Prostate gland (tissue), 2 donors: ENCODE results near the gene RAB37. TPM values are rescaled to one million over a fixed set of nuclear protein-coding genes. Genes with fewer than 3 reads are reported as not detected.

Experiments
- DNase-seq: peaks from one replicate; pipeline ENCODE4 v3.0.0-alpha.2; 2019; ENCODE audit warnings: low spot score
- H3K27ac ChIP-seq, 2 donors: fragments of 200-600 bp; sonication (generic); 2 replicates each; pipeline ENCODE4 v1.5.1; 2017 to 2019
- H3K27me3 ChIP-seq: fragments of 200-600 bp; sonication (generic); replicated peaks from 2 replicates; pipeline ENCODE4 v1.5.1; 2019; ENCODE audit not compliant: insufficient read depth
- H3K36me3 ChIP-seq, 2 donors: fragments of 200-600 bp; sonication (generic); 1 replicate in 1 of 2; 2 replicates in 1 of 2; pipeline versions ENCODE4 v1.5.1 to v1.8.1; 2017 to 2019
- H3K4me1 ChIP-seq: fragments of 200-600 bp; sonication (generic); replicated peaks from 2 replicates; pipeline ENCODE4 v1.5.1; 2019
- H3K4me3 ChIP-seq, 2 donors: fragments of 200-600 bp; sonication (generic); 2 replicates each; pipeline ENCODE4 v1.5.1; 2017 to 2019
- H3K9me3 ChIP-seq: fragments of 200-600 bp; sonication (generic); 2 replicates; pipeline ENCODE4 v1.5.1; 2017
- CTCF ChIP-seq, 4 experiments: fragments of 200-600 bp in 2 of 4; fragments of 450-650 bp in 2 of 4; sonication (generic) in 2 of 4; IDR thresholded peaks; 1 replicate in 3 of 4; 2 replicates in 1 of 4; pipeline ENCODE4 v1.5.1; 2016 to 2019; ENCODE audit warnings: antibody characterized with exemption in 4 of 4, mild to moderate bottlenecking in 2 of 4, moderate library complexity in 2 of 4
- POLR2A ChIP-seq: fragments of 450-650 bp; IDR thresholded peaks from one replicate; pipeline ENCODE4 v1.6.1; 2016; ENCODE audit warnings: antibody characterized with exemption, mild to moderate bottlenecking
- POLR2AphosphoS5 ChIP-seq: sonication (generic); formaldehyde crosslinking; IDR thresholded peaks from one replicate; pipeline ENCODE4 v1.6.1; 2017; ENCODE audit warnings: antibody characterized with exemption
- WGBS: methylation state at CpG from one replicate; pipeline ENCODE4 v1.1.5; 2018; 5-methylcytosine and 5-hydroxymethylcytosine counted together
- intact Hi-C: fragments of 100-400 bp; cut with DNase I; formaldehyde crosslinking; loops from one replicate; pipeline ENCODE4 v1.14.2; 2022
- total RNA-seq, 2 donors: library from RNA; depleted of rRNA; stranded (reverse); fragments of >200 nt; gene quantifications; one replicate each; pipeline ENCODE4 v1.1.0, GENCODE V29; 2016

Gene RAB37
- total RNA-seq, 2 donors from 2014 or later = 1.6 to 2.2 TPM

- Histone ChIP-seq H3K4me3 (no peak overlapping the region), H3K9me3 (no peaks in the 10 kb centered on the region), H3K27ac (no peak overlapping the region), H3K27me3 (peaks cover under 1% of the 10 kb centered on the region), H3K36me3 (no peaks in the 10 kb centered on the region), H3K4me1 (no peaks in the 10 kb centered on the region)
- intact Hi-C loops = no loop called here
- TF ChIP-seq POLR2A = no peak
- no peak for TF ChIP-seq POLR2AphosphoS5
- TF ChIP-seq CTCF (IDR thresholded peaks at IDR 0.05) = no peak
- no peak for DNase-seq
- 58% methylated on average over 9 of the region's 9 CpGs for WGBS
Measured at GRCh38 chr17:74733365-74734122, 3.5 kb upstream of the RAB37 start.

- WGBS = 89% methylated on average over 3 of the region's 3 CpGs
- no peak for DNase-seq
- intact Hi-C loops = no loop called here
Measured at GRCh38 chr17:74734256-74734655, 2.8 kb upstream of the RAB37 start.

GRCh38 chr17:74737299-74738050, 419 bp downstream of the RAB37 start:
- TF ChIP-seq CTCF (IDR thresholded peaks at IDR 0.05) = peak in 1 of 4 experiments; percentile 23
- no peak for TF ChIP-seq POLR2AphosphoS5
- no peaks in the 10 kb centered on the region for H3K36me3 ChIP-seq
- WGBS = 4% methylated on average over 30 of the region's 38 CpGs
- no peak overlapping the region for H3K27ac ChIP-seq
- no peaks in the 10 kb centered on the region for H3K4me1 ChIP-seq
- H3K4me3 ChIP-seq = peak overlapping the region; percentile 2 to 21
- no peaks in the 10 kb centered on the region for H3K9me3 ChIP-seq
- intact Hi-C loops = no loop called here
- peaks cover 8% of the 10 kb centered on the region for H3K27me3 ChIP-seq
- DNase-seq = no peak

More at GRCh38 chr17:74734256-74734655, 2.8 kb upstream of the RAB37 start:
- no peak overlapping the region for H3K4me3 ChIP-seq
- no peaks in the 10 kb centered on the region for H3K4me1 ChIP-seq
- no peaks in the 10 kb centered on the region for H3K9me3 ChIP-seq
- TF ChIP-seq POLR2A (no peak), CTCF (IDR thresholded peaks at IDR 0.05) (no peak), POLR2AphosphoS5 (no peak)
- H3K36me3 ChIP-seq = no peaks in the 10 kb centered on the region
- H3K27ac ChIP-seq = no peak overlapping the region
- H3K27me3 ChIP-seq = peaks cover 8% of the 10 kb centered on the region

GRCh38 chr17:74738051-74738996, 1.3 kb downstream of the RAB37 start:
- DNase-seq = no peak
- Histone ChIP-seq H3K4me1 (no peaks in the 10 kb centered on the region), H3K27ac (no peak overlapping the region), H3K4me3 (peak overlapping the region in 1 of 2 donors; percentile 21), H3K36me3 (no peaks in the 10 kb centered on the region), H3K27me3 (peaks cover 8% of the 10 kb centered on the region), H3K9me3 (no peaks in the 10 kb centered on the region)
- WGBS = 40% methylated on average over 14 of the region's 16 CpGs
- no peak for TF ChIP-seq POLR2A
- intact Hi-C loops = no loop called here
